MM.1S (cell line): Measurements from ENCODE around the gene C21orf58.
"Not testable (repeated sequence)": the region's sequence is repeated elsewhere in the genome, so short reads cannot be mapped to it uniquely, and the experiment has no call there.

Experiments used
- CTCF ChIP-seq: fragments of 300-600 bp; sonication (generic); IDR thresholded peaks from 2 replicates; pipeline ENCODE4 v1.5.1; 2016; ENCODE audit warnings: antibody characterized with exemption, low read length, mixed read lengths
- EZH2phosphoT487 ChIP-seq: fragments of 300-600 bp; sonication (generic); IDR thresholded peaks from 2 replicates; pipeline ENCODE4 v1.6.1; 2018; ENCODE audit warnings: antibody characterized with exemption, low read length

- not testable (repeated sequence) for TF ChIP-seq CTCF, EZH2phosphoT487
Observed at GRCh38 chr21:46372947-46373346, 49.3 kb upstream of the C21orf58 start.
